RPMI8226 (cell line): ENCODE results near the gene RTN4R.
"Not testable (repeated sequence)": the region's sequence is repeated elsewhere in the genome, so short reads cannot be mapped to it uniquely, and the experiment has no call there.

Source experiments
- DNase-seq: peaks from one replicate; pipeline ENCODE4 v3.0.0-alpha.2; 2015

The RTN4R gene

GRCh38 chr22:20286784-20287423 is 18.8 kb upstream of the RTN4R start:
- DNase-seq = not testable (repeated sequence)

- DNase-seq = not testable (repeated sequence)
Observed at GRCh38 chr22:20286312-20286660, 18.2 kb upstream of the RTN4R start.

- DNase-seq = peak; percentile 33
Observed at GRCh38 chr22:20285473-20286311, 17.6 kb upstream of the RTN4R start.

GRCh38 chr22:20284471-20285086 is 16.5 kb upstream of the RTN4R start:
- no peak for DNase-seq

- DNase-seq = no peak
Observed at GRCh38 chr22:20283674-20284066, 15.6 kb upstream of the RTN4R start.

GRCh38 chr22:20282901-20283673 is 15.0 kb upstream of the RTN4R start:
- DNase-seq = no peak

GRCh38 chr22:20281891-20282290 is 13.8 kb upstream of the RTN4R start:
- DNase-seq = no peak

- not testable (repeated sequence) for DNase-seq
Observed at GRCh38 chr22:20281473-20281872, 13.4 kb upstream of the RTN4R start.

GRCh38 chr22:20280866-20281265 is 12.7 kb upstream of the RTN4R start:
- DNase-seq = no peak

GRCh38 chr22:20280163-20280562 is 12.0 kb upstream of the RTN4R start:
- not testable (repeated sequence) for DNase-seq

GRCh38 chr22:20279662-20280134 is 11.6 kb upstream of the RTN4R start:
- no peak for DNase-seq

GRCh38 chr22:20278726-20279490 is 10.8 kb upstream of the RTN4R start:
- DNase-seq = not testable (repeated sequence)

GRCh38 chr22:20277936-20278635 is 10.0 kb upstream of the RTN4R start:
- not testable (repeated sequence) for DNase-seq

- no peak for DNase-seq
Observed at GRCh38 chr22:20276468-20276867, 8.3 kb upstream of the RTN4R start.

- DNase-seq = no peak
Observed at GRCh38 chr22:20275836-20276235, 7.7 kb upstream of the RTN4R start.

- DNase-seq = not testable (repeated sequence)
Observed at GRCh38 chr22:20275325-20275724, 7.2 kb upstream of the RTN4R start.

GRCh38 chr22:20274374-20274773 is 6.3 kb upstream of the RTN4R start:
- DNase-seq = not testable (repeated sequence)

- DNase-seq = no peak
Observed at GRCh38 chr22:20273758-20274181, 5.7 kb upstream of the RTN4R start.

GRCh38 chr22:20272700-20273099 is 4.6 kb upstream of the RTN4R start:
- no peak for DNase-seq

- DNase-seq = no peak
Observed at GRCh38 chr22:20272174-20272573, 4.1 kb upstream of the RTN4R start.
